ENCODE data around the gene C1QL1.
A peak's percentile ranks its signal among the peaks of the same experiment; 100 is the strongest.

The C1QL1 gene

GRCh38 chr17:44968225-44969143 lies at the start of gene C1QL1:
TSS of gene C1QL1 (minus strand) at chr17:44968303. CDS start at chr17:44968048, 255 bp downstream.
- DNase-seq (ENCODE audit: low read depth in 2 of 3, low spot score in 1 of 3), result peak; percentile 66 to 89 (median 75)

- DNase-seq (ENCODE audit: low read depth in 2 of 3, low spot score in 1 of 3), result no peak
Measured at GRCh38 chr17:45016823-45017222, 48.7 kb upstream of the C1QL1 start.

- no peak for DNase-seq (ENCODE audit: low read depth in 2 of 3, low spot score in 1 of 3)
Measured at GRCh38 chr17:45016237-45016636, 48.1 kb upstream of the C1QL1 start.

GRCh38 chr17:45013021-45013997 lies 45.2 kb upstream of the C1QL1 start:
- DNase-seq (ENCODE audit: low read depth in 2 of 3, low spot score in 1 of 3), result no peak

GRCh38 chr17:45011767-45012166 lies 43.7 kb upstream of the C1QL1 start:
- no peak for DNase-seq (ENCODE audit: low read depth in 2 of 3, low spot score in 1 of 3)

GRCh38 chr17:45009676-45010467 lies 41.8 kb upstream of the C1QL1 start:
- no peak for DNase-seq (ENCODE audit: low read depth in 2 of 3, low spot score in 1 of 3)

GRCh38 chr17:45008216-45008615 lies 40.1 kb upstream of the C1QL1 start:
- no peak for DNase-seq (ENCODE audit: low read depth in 2 of 3, low spot score in 1 of 3)

GRCh38 chr17:45006927-45007461 lies 38.9 kb upstream of the C1QL1 start:
- DNase-seq (ENCODE audit: low read depth in 2 of 3, low spot score in 1 of 3), result no peak

GRCh38 chr17:45005700-45006099 lies 37.6 kb upstream of the C1QL1 start:
- no peak for DNase-seq (ENCODE audit: low read depth in 2 of 3, low spot score in 1 of 3)

GRCh38 chr17:45004388-45004787 lies 36.3 kb upstream of the C1QL1 start:
- no peak for DNase-seq (ENCODE audit: low read depth in 2 of 3, low spot score in 1 of 3)

- DNase-seq (ENCODE audit: low read depth in 2 of 3, low spot score in 1 of 3), result no peak
Measured at GRCh38 chr17:45003877-45004276, 35.8 kb upstream of the C1QL1 start.

- DNase-seq (ENCODE audit: low read depth in 2 of 3, low spot score in 1 of 3), result no peak
Measured at GRCh38 chr17:45001310-45001709, 33.2 kb upstream of the C1QL1 start.

- DNase-seq (ENCODE audit: low read depth in 2 of 3, low spot score in 1 of 3), result no peak
Measured at GRCh38 chr17:44999433-44999832, 31.3 kb upstream of the C1QL1 start.

GRCh38 chr17:44998646-44999045 lies 30.5 kb upstream of the C1QL1 start:
- no peak for DNase-seq (ENCODE audit: low read depth in 2 of 3, low spot score in 1 of 3)

GRCh38 chr17:44997733-44998520 lies 29.8 kb upstream of the C1QL1 start:
- DNase-seq (ENCODE audit: low read depth in 2 of 3, low spot score in 1 of 3), result no peak

- DNase-seq (ENCODE audit: low read depth in 2 of 3, low spot score in 1 of 3), result no peak
Measured at GRCh38 chr17:44996304-44996703, 28.2 kb upstream of the C1QL1 start.

- DNase-seq (ENCODE audit: low read depth in 2 of 3, low spot score in 1 of 3), result no peak
Measured at GRCh38 chr17:44995436-44996001, 27.4 kb upstream of the C1QL1 start.

GRCh38 chr17:44992242-44992939 lies 24.3 kb upstream of the C1QL1 start:
- no peak for DNase-seq (ENCODE audit: low read depth in 2 of 3, low spot score in 1 of 3)

GRCh38 chr17:44990994-44991393 lies 22.9 kb upstream of the C1QL1 start:
- DNase-seq (ENCODE audit: low read depth in 2 of 3, low spot score in 1 of 3), result no peak
